HCT116 (cell line): Measurements from ENCODE around the gene SAMD4B. TPM values are rescaled to one million over a fixed set of nuclear protein-coding genes. Genes with fewer than 3 reads are reported as not detected.

ENCODE experiments used
- ATAC-seq: fragments of 200-7000 bp; cut with Tn5 transposase; 2 replicates; pipeline ENCODE4 v1.9.1; 2020; ENCODE audit warnings: mild to moderate bottlenecking, moderate library complexity
- BruUV-seq: library from RNA; stranded (reverse); fragments of 400-500 nt; replicated peaks from 2 replicates; lab custom pipeline; 2021; lab: Mats Ljungman, UMichigan
- CTCF ChIA-PET: fragments of 300-600 bp; sonication (Branson Sonifier 250); formaldehyde crosslinking; loops from one replicate; lab custom pipeline; 2021; ENCODE audit warnings: antibody characterized with exemption; lab: Charles Lee
- POLR2A ChIA-PET: fragments of 300-600, 350-600 bp; sonication (Branson Sonifier 250); formaldehyde crosslinking; loops from one replicate; lab custom pipeline; 2021; ENCODE audit warnings: antibody characterized with exemption; lab: Charles Lee
- RAD21 ChIA-PET, 2 experiments: fragments of 300-600 bp; sonication (Branson Sonifier 250); formaldehyde crosslinking; loops; one replicate each; lab custom pipeline; 2023; ENCODE audit warnings: low total read pairs in 2 of 2; ENCODE audit not compliant: uncharacterized antibody in 2 of 2, unreplicated experiment in 2 of 2, low non-redundant PET in 1 of 2; lab: Charles Lee
- DNase-seq: peaks from one replicate; pipeline ENCODE4 v3.0.0-alpha.2; 2010; ENCODE audit warnings: low read depth, low spot score
- H2AFZ ChIP-seq: fragments of 200-600 bp; shearing (Covaris generic), sonication (generic); 2 replicates; pipeline ENCODE4 v1.6.1; 2017; ENCODE audit warnings: low read depth, mixed run types, mixed read lengths, antibody characterized with exemption, low read length; ENCODE audit not compliant: poor library complexity, severe bottlenecking
- H3K27ac ChIP-seq: 2 replicates; pipeline ENCODE4 v1.5.1; 2012; ENCODE audit warnings: low read depth, low read length
- H3K27me3 ChIP-seq: fragments of 200-600 bp; sonication (generic); 2 replicates; pipeline ENCODE4 v1.6.1; 2016; ENCODE audit warnings: mixed run types, low read length, mixed read lengths; ENCODE audit not compliant: insufficient read depth
- H3K36me3 ChIP-seq, 2 experiments: fragments of 200-500 bp in 1 of 2; fragments of 200-600 bp in 1 of 2; sonication (Bioruptor generic) in 1 of 2; sonication (generic) in 1 of 2; 2 replicates each; pipeline versions ENCODE4 v1.5.1 to v1.6.1; 2014 to 2016; ENCODE audit warnings: low read length in 2 of 2, inconsistent platforms in 1 of 2, mixed read lengths in 1 of 2, mixed run types in 1 of 2; ENCODE audit not compliant: insufficient read depth in 2 of 2, control insufficient read depth in 1 of 2
- H3K4me1 ChIP-seq, 2 experiments: fragments of 200-600 bp in 1 of 2; sonication (generic) in 1 of 2; 2 replicates each; pipeline versions ENCODE4 v1.5.1 to v1.6.1; 2012 to 2017; ENCODE audit warnings: low read length in 2 of 2, inconsistent platforms in 1 of 2, mild to moderate bottlenecking in 1 of 2, mixed read lengths in 1 of 2, mixed run types in 1 of 2, moderate library complexity in 1 of 2; ENCODE audit not compliant: insufficient read depth in 2 of 2, control insufficient read depth in 1 of 2
- H3K4me2 ChIP-seq: fragments of 200-600 bp; sonication (generic); 2 replicates; pipeline ENCODE4 v1.6.1; 2017; ENCODE audit warnings: mixed run types, low read length, mixed read lengths
- H3K4me3 ChIP-seq, 2 experiments: fragments of 200-600 bp in 1 of 2; sonication (generic) in 1 of 2; replicated peaks in 1 of 2; 2 replicates each; pipeline ENCODE4 v1.5.1; 2011 to 2016; ENCODE audit warnings: low read length in 2 of 2, control low read depth in 1 of 2, low read depth in 1 of 2, mild to moderate bottlenecking in 1 of 2, mixed read lengths in 1 of 2, mixed run types in 1 of 2
- H3K79me2 ChIP-seq: fragments of 200-600 bp; sonication (generic); 2 replicates; pipeline ENCODE4 v1.6.1; 2017; ENCODE audit warnings: mild to moderate bottlenecking, mixed run types, low read length, moderate library complexity, mixed read lengths; ENCODE audit not compliant: insufficient read depth
- H3K9ac ChIP-seq: fragments of 200-600 bp; sonication (generic); 2 replicates; pipeline ENCODE4 v1.6.1; 2016; ENCODE audit warnings: low read length, mixed read lengths
- H3K9me2 ChIP-seq: fragments of 200-600 bp; sonication (generic), shearing (Covaris generic); 2 replicates; pipeline ENCODE4 v1.6.1; 2017; ENCODE audit warnings: mixed run types, mild to moderate bottlenecking, moderate library complexity; ENCODE audit not compliant: insufficient read depth
- H3K9me3 ChIP-seq, 2 experiments: fragments of 200-500 bp in 1 of 2; fragments of 200-600 bp in 1 of 2; sonication (Bioruptor generic) in 1 of 2; sonication (generic) in 1 of 2; 2 replicates each; pipeline ENCODE4 v1.6.1; 2014 to 2017; ENCODE audit warnings: low read length in 2 of 2, mixed read lengths in 2 of 2, inconsistent platforms in 1 of 2, low read depth in 1 of 2, mild to moderate bottlenecking in 1 of 2, mixed run types in 1 of 2, moderate library complexity in 1 of 2; ENCODE audit not compliant: control insufficient read depth in 1 of 2, insufficient read depth in 1 of 2
- H4K20me1 ChIP-seq: fragments of 200-600 bp; sonication (generic), shearing (Covaris generic); 2 replicates; pipeline ENCODE4 v1.6.1; 2017; ENCODE audit warnings: mixed run types, mild to moderate bottlenecking, moderate library complexity; ENCODE audit not compliant: insufficient read depth
- ATF3 ChIP-seq: IDR thresholded peaks from 2 replicates; pipeline ENCODE4 v1.6.1; 2012
- CBX3 ChIP-seq: IDR thresholded peaks from 2 replicates; pipeline ENCODE4 v1.6.1; 2012; ENCODE audit warnings: low read depth
- CEBPB ChIP-seq: IDR thresholded peaks from 2 replicates; pipeline ENCODE4 v1.6.1; 2012; ENCODE audit warnings: low read depth
- EGR1 ChIP-seq: IDR thresholded peaks from 2 replicates; pipeline ENCODE4 v1.6.1; 2012; ENCODE audit warnings: low read depth
- EZH2 ChIP-seq: fragments of 200-600 bp; sonication (generic); IDR thresholded peaks from 2 replicates; pipeline ENCODE4 v1.6.1; 2017; ENCODE audit warnings: antibody characterized with exemption, mixed run types
- EZH2phosphoT487 ChIP-seq: fragments of 200-600 bp; IDR thresholded peaks from 2 replicates; pipeline ENCODE4 v1.6.1; 2018; ENCODE audit warnings: antibody characterized with exemption, borderline replicate concordance
- JUND ChIP-seq: IDR thresholded peaks from 2 replicates; pipeline ENCODE4 v1.6.1; 2012
- MAX ChIP-seq: IDR thresholded peaks from 2 replicates; pipeline ENCODE4 v1.6.1; 2012
- POLR2A ChIP-seq: IDR thresholded peaks from 2 replicates; pipeline ENCODE4 v1.7.0; 2011; ENCODE audit warnings: borderline replicate concordance; ENCODE audit not compliant: insufficient read depth, insufficient read length; ENCODE audit errors: extremely low read depth
- POLR2AphosphoS5 ChIP-seq: IDR thresholded peaks from 2 replicates; pipeline ENCODE4 v1.6.1; 2011; ENCODE audit warnings: mild to moderate bottlenecking, low read depth, low read length, moderate library complexity
- RAD21 ChIP-seq: IDR thresholded peaks from 2 replicates; pipeline ENCODE4 v1.6.1; 2012; ENCODE audit warnings: low read depth, mild to moderate bottlenecking
- SIN3A ChIP-seq: IDR thresholded peaks from 2 replicates; pipeline ENCODE4 v1.6.1; 2012; ENCODE audit warnings: low read depth
- SP1 ChIP-seq: IDR thresholded peaks from 2 replicates; pipeline ENCODE4 v1.6.1; 2012; ENCODE audit warnings: low read depth
- TCF7L2 ChIP-seq: IDR thresholded peaks from 2 replicates; pipeline ENCODE4 v1.7.0; 2011; ENCODE audit warnings: borderline replicate concordance, inconsistent platforms; ENCODE audit not compliant: insufficient read depth, insufficient read length; ENCODE audit errors: extremely low read depth
- YY1 ChIP-seq: IDR thresholded peaks from 2 replicates; pipeline ENCODE4 v1.6.1; 2011; ENCODE audit warnings: low read length, low read depth, moderate library complexity, mild to moderate bottlenecking; ENCODE audit not compliant: insufficient replicate concordance; ENCODE audit errors: extremely low read depth
- ZBTB33 ChIP-seq: IDR thresholded peaks from 2 replicates; pipeline ENCODE4 v1.6.1; 2011; ENCODE audit warnings: mild to moderate bottlenecking, low read length, moderate library complexity; ENCODE audit not compliant: insufficient replicate concordance; ENCODE audit errors: extremely low read depth
- ZFX ChIP-seq: fragments of 450-650 bp; IDR thresholded peaks from 2 replicates; pipeline ENCODE4 v1.6.1; 2017
- ZNF274 ChIP-seq: fragments of 200-500 bp; sonication (Bioruptor generic); IDR thresholded peaks from 2 replicates; pipeline ENCODE4 v1.6.1; 2014; ENCODE audit warnings: mild to moderate bottlenecking, low read depth, low read length, inconsistent platforms
- intact Hi-C: fragments of 100-400 bp; cut with micrococcal nuclease; formaldehyde crosslinking; loops from 2 replicates; pipeline ENCODE4 v1.10.0; 2022
- total RNA-seq: library from RNA; stranded (reverse); gene quantifications from one replicate; pipeline ENCODE4 v1.2.1, GENCODE V29; 2021; ENCODE audit not compliant: unreplicated experiment

The SAMD4B gene
- total RNA-seq, 1 experiment from 2014 or later, result 127 TPM

GRCh38 chr19:39434123-39435076 lies 92.2 kb downstream of the SAMD4B start:
- Histone ChIP-seq H2AFZ (no peak overlapping the region), H3K4me2 (peak overlapping the region; percentile 92), H3K9me3 (no peaks in the 10 kb centered on the region), H3K4me3 (peak overlapping the region; percentile 98 to 99), H3K4me1 (peaks cover 46 to 76% of the 10 kb centered on the region in 2 experiments), H3K27ac (peak overlapping the region; percentile 84), H3K36me3 (peaks cover 26 to 34% of the 10 kb centered on the region in 2 experiments; a peak in 3 of 4 replicates), H3K79me2 (peaks cover 36% of the 10 kb centered on the region), H3K9ac (peak overlapping the region; percentile 100), H3K27me3 (no peaks in the 10 kb centered on the region), H3K9me2 (no peaks in the 10 kb centered on the region), H4K20me1 (peaks cover 13% of the 10 kb centered on the region; the same call in 1 of the 2 replicates)
- BruUV-seq, result no TSS peak
- TF ChIP-seq ZBTB33 (no peak), MAX (no peak), POLR2AphosphoS5 (no peak; the same call in 1 of the 2 replicates), CEBPB (no peak), YY1 (no peak), SIN3A (no peak), EZH2 (no peak), TCF7L2 (no peak), JUND (no peak), ZNF274 (no peak), RAD21 (no peak), POLR2A (no peak), EZH2phosphoT487 (no peak), EGR1 (no peak), ZFX (no peak), CBX3 (no peak), SP1 (no peak), ATF3 (no peak)
- no peak for ATAC-seq
- CTCF ChIA-PET, result no interaction called here
- intact Hi-C loops, result no loop called here
- RAD21 ChIA-PET, result no interaction called here
- POLR2A ChIA-PET, result interaction anchor here (0.8 to 2.6 kb wide), 10 partner anchors 9 to 92 kb away, joined by 3 to 35 read pairs (median 18); partner anchors contain the start of genes MED29, PAF1, SAMD4B and SUPT5H
- no peak for DNase-seq
